Motor neuron (in vitro differentiated cells): Measurements from ENCODE around the gene ROBO2. TPM values are rescaled to one million over a fixed set of nuclear protein-coding genes. Genes with fewer than 3 reads are reported as not detected.

ENCODE experiments used
- ATAC-seq, 8 experiments: fragments of 200-7000 bp; cut with Tn5 transposase; replicated peaks in 6 of 8; 2 replicates each; pipeline ENCODE4 v1.8.0; 2021; ENCODE audit warnings: mild to moderate bottlenecking in 8 of 8, moderate library complexity in 8 of 8
- H3K27ac ChIP-seq, 2 donors: fragments of 250-450 bp; sonication (Bioruptor Pico); 2 replicates each; pipeline ENCODE4 v1.9.0; 2021; ENCODE audit warnings: antibody characterized with exemption in 2 of 2, mild to moderate bottlenecking in 2 of 2, moderate library complexity in 1 of 2
- H3K4me1 ChIP-seq, 2 donors: fragments of 250-450 bp; sonication (Bioruptor Pico); replicated peaks in 1 of 2; 2 replicates each; pipeline ENCODE4 v1.6.1; 2021; ENCODE audit warnings: antibody characterized with exemption in 2 of 2, mild to moderate bottlenecking in 2 of 2, moderate library complexity in 1 of 2
- H3K4me3 ChIP-seq, 5 donors: fragments of 250-450 bp; sonication (Bioruptor Pico); 2 replicates each; pipeline ENCODE4 v1.9.0; 2021; ENCODE audit warnings: antibody characterized with exemption in 5 of 5, mild to moderate bottlenecking in 5 of 5, moderate library complexity in 4 of 5
- WGBS, 10 experiments: fragments of 450-650 bp; shearing (Covaris generic); methylation state at CpG; one replicate each; pipeline ENCODE4 v1.0.0; 2022; 5-methylcytosine and 5-hydroxymethylcytosine counted together
- in situ Hi-C, 9 experiments: fragments of 400-800 bp; cut with MboI; loops; one replicate each; pipeline ENCODE4 v1.15.0; 2021; ENCODE audit warnings: low sequenced_read_pairs in 9 of 9, low pct_unique_long_range_greater_than_20kb in 2 of 9; ENCODE audit not compliant: unreplicated experiment in 9 of 9
- total RNA-seq, 8 experiments: library from RNA; unstranded; fragments of 300-600 nt; gene quantifications; 2 replicates each; pipeline versions ENCODE4 v1.2.3 to v1.2.4, GENCODE V29; 2022

Gene ROBO2
- total RNA-seq, 8 experiments from 2014 or later: 28.3 to 127 (median 41.2) TPM

GRCh38 chr3:77189258-77189657 is 149.4 kb downstream of the ROBO2 start:
- Histone ChIP-seq H3K4me3 (no peak overlapping the region), H3K4me1 (peaks cover 2 to 12% of the 10 kb centered on the region in 2 donors), H3K27ac (no peak overlapping the region)
- in situ Hi-C loops: no loop called here
- 15 to 100% (median 92%) methylated on average over 1 to 2 of the region's 2 CpGs; no CpG with 5 or more reads in 2 of the 10 experiments for WGBS, 10 experiments
- no peak for ATAC-seq

GRCh38 chr3:77189684-77190083 is 149.8 kb downstream of the ROBO2 start:
- in situ Hi-C loops: no loop called here
- ATAC-seq: no peak
- 33 to 100% (median 70%) methylated on average over 1 to 2 of the region's 2 CpGs for WGBS, 10 experiments
- Histone ChIP-seq H3K27ac (no peak overlapping the region), H3K4me1 (peaks cover 2 to 12% of the 10 kb centered on the region in 2 donors), H3K4me3 (no peak overlapping the region)

GRCh38 chr3:77190374-77190773 is 150.5 kb downstream of the ROBO2 start:
- WGBS, 10 experiments: 0 to 100% (median 76%) methylated on average over 1 to 3 of the region's 3 CpGs
- ATAC-seq: no peak

GRCh38 chr3:77191014-77191413 is 151.1 kb downstream of the ROBO2 start:
- peak in 2 of 8 experiments; percentile 34 to 48 for ATAC-seq
- no peak overlapping the region for H3K4me3 ChIP-seq
- in situ Hi-C loops: no loop called here
- peaks cover 7 to 12% of the 10 kb centered on the region in 2 donors for H3K4me1 ChIP-seq
- WGBS, 10 experiments: 13 to 81% (median 50%) methylated on average over 1 to 4 of the region's 4 CpGs
- no peak overlapping the region for H3K27ac ChIP-seq

More at GRCh38 chr3:77190374-77190773, 150.5 kb downstream of the ROBO2 start:
- Histone ChIP-seq H3K4me1 (peaks cover 2 to 12% of the 10 kb centered on the region in 2 donors), H3K27ac (no peak overlapping the region), H3K4me3 (no peak overlapping the region)
- in situ Hi-C loops: no loop called here

DNA sequence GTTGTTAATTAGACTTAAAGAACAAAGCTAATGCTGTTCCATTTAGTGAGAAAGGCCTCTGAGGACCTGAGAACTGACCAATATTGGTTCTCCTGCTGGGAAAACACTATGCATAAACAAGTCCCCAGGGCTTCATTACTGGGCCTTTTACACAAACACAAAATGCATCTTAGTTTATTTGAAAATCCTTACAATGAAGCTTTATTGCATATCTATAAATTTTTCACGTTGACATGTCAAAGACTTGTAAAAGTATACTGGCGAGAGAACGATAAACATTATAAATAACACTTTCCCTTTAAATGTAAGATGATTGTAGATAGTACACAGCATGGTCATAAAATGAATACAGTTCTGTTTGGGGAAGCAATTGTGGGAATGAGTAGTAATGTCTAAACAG is 151.7 kb downstream of the ROBO2 start:
- no peak overlapping the region for H3K4me3 ChIP-seq
- WGBS, 10 experiments: 34 to 73% (median 54%) methylated on average over 2 to 3 of the region's 3 CpGs
- ATAC-seq: peak in 4 of 8 experiments; percentile 29 to 73 (median 40)
- no peak overlapping the region for H3K27ac ChIP-seq
- in situ Hi-C loops: no loop called here
- H3K4me1 ChIP-seq: peaks cover 9 to 12% of the 10 kb centered on the region in 2 donors

DNA sequence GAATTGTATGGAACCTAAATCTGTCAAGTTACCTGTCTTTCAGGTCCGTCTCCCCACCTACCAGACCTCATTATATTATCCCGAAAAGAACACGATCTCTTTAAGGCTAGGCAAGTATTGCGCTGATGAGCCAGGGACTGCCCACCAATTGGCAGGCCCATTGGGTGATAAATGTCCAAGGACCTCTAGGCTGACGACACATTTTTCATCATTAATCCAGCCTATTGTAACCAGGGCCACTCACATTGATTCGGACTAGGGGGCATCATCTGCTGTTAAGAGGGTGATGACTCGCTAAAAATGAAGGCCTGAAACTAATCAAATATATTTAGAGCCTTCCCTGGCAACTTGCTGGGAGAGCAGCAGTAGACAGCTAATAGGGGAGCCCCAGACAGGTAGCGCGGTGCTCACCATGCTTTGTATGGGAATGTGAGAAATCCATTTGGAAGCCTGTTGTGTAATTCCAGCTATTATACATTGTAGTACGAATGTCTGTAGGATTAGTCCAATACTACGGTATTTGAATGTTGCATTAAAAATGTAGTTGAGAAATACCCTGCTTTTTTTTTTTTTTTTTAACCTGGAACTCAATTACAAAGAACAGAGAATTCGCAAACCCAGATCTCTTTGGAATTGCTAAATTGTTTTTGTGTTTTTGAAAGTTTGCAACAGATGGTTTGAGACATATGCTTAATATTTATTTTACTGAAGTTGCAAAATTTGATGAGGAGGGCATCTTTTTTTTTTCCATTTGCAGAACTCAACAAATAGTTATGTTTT is 156.1 kb downstream of the ROBO2 start:
- H3K4me3 ChIP-seq: no peak overlapping the region
- 30 to 100% (median 70%) methylated on average over 1 to 12 of the region's 12 CpGs for WGBS, 10 experiments
- peak in 5 of 8 experiments; percentile 41 to 94 (median 63) for ATAC-seq
- H3K27ac ChIP-seq: no peak overlapping the region
- in situ Hi-C loops: no loop called here
- peaks cover 9 to 10% of the 10 kb centered on the region in 2 donors for H3K4me1 ChIP-seq

GRCh38 chr3:77197408-77197807 is 157.5 kb downstream of the ROBO2 start:
- Histone ChIP-seq H3K4me1 (peaks cover 0 to 7% of the 10 kb centered on the region in 2 donors), H3K4me3 (no peak overlapping the region), H3K27ac (no peak overlapping the region)
- in situ Hi-C loops: no loop called here
- WGBS, 10 experiments: 29 to 100% (median 84%) methylated on average over 1 to 2 of the region's 2 CpGs
- no peak for ATAC-seq

DNA sequence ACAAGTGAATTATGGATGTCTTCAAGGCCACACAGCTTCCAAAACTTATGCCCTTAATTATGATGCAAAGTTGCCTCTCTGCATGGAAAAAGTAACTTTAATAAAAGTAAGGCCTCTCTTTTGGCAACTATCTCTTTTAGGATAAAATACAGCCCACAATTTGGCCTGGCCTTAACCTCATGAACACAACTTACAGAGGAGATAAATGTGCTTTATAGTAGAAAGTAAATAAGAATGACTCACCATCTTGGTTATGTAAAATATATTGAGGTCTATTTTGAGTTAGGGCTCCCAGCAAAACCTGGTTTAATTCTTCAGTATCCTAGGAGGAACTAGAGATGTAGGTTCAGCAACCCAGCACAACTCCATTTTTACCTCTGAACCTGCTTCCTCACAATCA is 164.0 kb downstream of the ROBO2 start:
- Histone ChIP-seq H3K4me1 (peaks cover 14 to 25% of the 10 kb centered on the region in 2 donors), H3K27ac (no peak overlapping the region), H3K4me3 (no peak overlapping the region)
- in situ Hi-C loops: no loop called here
- ATAC-seq: peak in 3 of 8 experiments; percentile 16 to 52 (median 25)

- in situ Hi-C loops: no loop called here
- Histone ChIP-seq H3K4me3 (no peak overlapping the region), H3K27ac (no peak overlapping the region), H3K4me1 (peaks cover 14 to 25% of the 10 kb centered on the region in 2 donors)
- no peak for ATAC-seq
- WGBS, 10 experiments: 88 to 100% (median 94%) methylated on average over 1 to 7 of the region's 11 CpGs; no CpG with 5 or more reads in 6 of the 10 experiments
Observed at GRCh38 chr3:77204788-77205187, 164.9 kb downstream of the ROBO2 start.

GRCh38 chr3:77207753-77208152 is 167.9 kb downstream of the ROBO2 start:
- H3K27ac ChIP-seq: no peak overlapping the region
- peak in 3 of 8 experiments; percentile 56 to 62 (median 59) for ATAC-seq
- 20 to 90% (median 40%) methylated on average over 1 to 8 of the region's 8 CpGs; no CpG with 5 or more reads in 1 of the 10 experiments for WGBS, 10 experiments
- H3K4me1 ChIP-seq: peaks cover 12 to 22% of the 10 kb centered on the region in 2 donors
- peak overlapping the region in 1 of 5 donors; percentile 16 for H3K4me3 ChIP-seq
- in situ Hi-C loops: no loop called here

DNA sequence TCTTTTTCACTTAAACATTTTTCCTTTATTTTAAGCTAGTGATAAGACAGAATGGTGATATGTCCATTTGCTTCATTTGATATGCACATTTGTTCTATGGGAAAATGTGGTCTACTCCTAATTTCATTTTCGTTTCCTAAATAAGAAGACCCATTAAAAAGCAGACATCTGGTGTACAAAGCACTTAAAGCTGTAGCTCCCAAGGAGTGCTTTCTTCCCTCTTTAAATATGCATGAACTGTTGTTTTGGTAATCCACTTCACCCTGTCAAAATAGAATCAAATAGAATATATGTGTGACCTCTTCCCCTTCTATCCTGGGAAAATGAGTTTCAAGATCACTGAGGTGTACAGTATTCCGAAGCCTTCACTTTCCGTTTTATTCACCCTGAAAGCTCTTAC is 182.8 kb downstream of the ROBO2 start:
- Histone ChIP-seq H3K27ac (no peak overlapping the region), H3K4me3 (no peak overlapping the region), H3K4me1 (peaks cover 2 to 5% of the 10 kb centered on the region in 2 donors)
- ATAC-seq: peak in 3 of 8 experiments; percentile 20 to 85 (median 54)
- WGBS, 10 experiments: 10 to 83% (median 67%) methylated on average over 1 to 3 of the region's 3 CpGs; no CpG with 5 or more reads in 1 of the 10 experiments
- in situ Hi-C loops: no loop called here

GRCh38 chr3:77227567-77227966 is 187.7 kb downstream of the ROBO2 start:
- ATAC-seq: no peak
- WGBS, 10 experiments: 46 to 100% (median 87%) methylated on average over 2 of the region's 2 CpGs; no CpG with 5 or more reads in 3 of the 10 experiments
- Histone ChIP-seq H3K4me1 (peaks cover 2 to 5% of the 10 kb centered on the region in 2 donors), H3K4me3 (no peak overlapping the region), H3K27ac (no peak overlapping the region)
- in situ Hi-C loops: no loop called here

DNA sequence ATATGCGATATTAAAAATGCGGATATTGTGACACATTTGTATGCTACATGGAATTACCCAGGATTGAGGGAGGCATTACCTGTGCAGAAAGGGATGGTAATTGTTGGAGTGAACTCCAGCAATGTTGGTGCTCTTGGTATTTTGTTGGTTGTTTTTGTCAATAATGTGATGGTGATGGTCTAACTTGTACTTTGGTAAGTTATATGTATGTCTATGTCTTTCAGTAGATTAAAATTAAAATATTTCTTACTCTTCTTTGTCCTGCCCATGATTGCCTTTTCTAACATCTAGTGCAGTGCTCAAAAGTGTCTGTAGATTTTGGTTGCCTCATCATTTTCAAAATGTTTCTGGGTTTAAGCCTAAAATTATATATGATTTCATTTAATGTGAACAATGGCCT is 192.7 kb downstream of the ROBO2 start:
- Histone ChIP-seq H3K4me1 (peaks cover 2 to 10% of the 10 kb centered on the region in 2 donors), H3K4me3 (no peak overlapping the region), H3K27ac (no peak overlapping the region)
- 67 to 100% (median 90%) methylated on average over 1 to 2 of the region's 2 CpGs; no CpG with 5 or more reads in 2 of the 10 experiments for WGBS, 10 experiments
- in situ Hi-C loops: no loop called here
- ATAC-seq: no peak
